Stimulated activated CD4-positive, alpha-beta T cell treated with anti-CD3 and anti-CD28 coated beads, Interleukin-4, amount 100 ng/mL, for 24 hours (primary cell): ENCODE results near the gene RBM4.
A peak's percentile ranks its signal among the peaks of the same experiment; 100 is the strongest.

Experiments
- DNase-seq: peaks from one replicate; pipeline ENCODE4 v3.0.0-alpha.2; 2020

Gene RBM4

GRCh38 chr11:66659763-66660162, 21.3 kb downstream of the RBM4 start:
- no peak for DNase-seq

GRCh38 chr11:66663741-66664296, 25.3 kb downstream of the RBM4 start:
- DNase-seq: no peak

GRCh38 chr11:66665369-66665768, 26.9 kb downstream of the RBM4 start:
- DNase-seq: no peak

- no peak for DNase-seq
Observed at GRCh38 chr11:66670816-66671215, 32.3 kb downstream of the RBM4 start.

GRCh38 chr11:66674964-66675602, 36.6 kb downstream of the RBM4 start:
- no peak for DNase-seq

GRCh38 chr11:66676282-66676919, 37.9 kb downstream of the RBM4 start:
- DNase-seq: no peak

GRCh38 chr11:66676931-66677598, 38.6 kb downstream of the RBM4 start:
- no peak for DNase-seq

- peak; percentile 95 for DNase-seq
Observed at GRCh38 chr11:66677599-66678375, 39.3 kb downstream of the RBM4 start, which contains the start of gene RBM4B. TSS of gene RBM4B (minus strand) at chr11:66677887. CDS start at chr11:66677079, 808 bp downstream.

GRCh38 chr11:66680966-66681645, 42.6 kb downstream of the RBM4 start:
- no peak for DNase-seq

- DNase-seq: no peak
Observed at GRCh38 chr11:66683877-66684276, 45.4 kb downstream of the RBM4 start.

GRCh38 chr11:66684635-66685034, 46.1 kb downstream of the RBM4 start:
- DNase-seq: no peak

- DNase-seq: no peak
Observed at GRCh38 chr11:66685276-66686099, 47.0 kb downstream of the RBM4 start.

GRCh38 chr11:66686100-66686785, 47.7 kb downstream of the RBM4 start:
- DNase-seq: no peak

- no peak for DNase-seq
Observed at GRCh38 chr11:66686801-66687750, 48.6 kb downstream of the RBM4 start.

GRCh38 chr11:66687831-66688281, 49.4 kb downstream of the RBM4 start:
- no peak for DNase-seq

GRCh38 chr11:66688561-66689534, 50.3 kb downstream of the RBM4 start:
- no peak for DNase-seq

GRCh38 chr11:66689661-66690590, 51.4 kb downstream of the RBM4 start:
- DNase-seq: no peak
